ENCODE measurements around the gene PPP1R12B. TPM values are rescaled to one million over a fixed set of nuclear protein-coding genes. Genes with fewer than 3 reads are reported as not detected.

The PPP1R12B gene
- total RNA-seq, 4 donors from 2014 or later: 68.1 to 153 (median 116) TPM

DNA sequence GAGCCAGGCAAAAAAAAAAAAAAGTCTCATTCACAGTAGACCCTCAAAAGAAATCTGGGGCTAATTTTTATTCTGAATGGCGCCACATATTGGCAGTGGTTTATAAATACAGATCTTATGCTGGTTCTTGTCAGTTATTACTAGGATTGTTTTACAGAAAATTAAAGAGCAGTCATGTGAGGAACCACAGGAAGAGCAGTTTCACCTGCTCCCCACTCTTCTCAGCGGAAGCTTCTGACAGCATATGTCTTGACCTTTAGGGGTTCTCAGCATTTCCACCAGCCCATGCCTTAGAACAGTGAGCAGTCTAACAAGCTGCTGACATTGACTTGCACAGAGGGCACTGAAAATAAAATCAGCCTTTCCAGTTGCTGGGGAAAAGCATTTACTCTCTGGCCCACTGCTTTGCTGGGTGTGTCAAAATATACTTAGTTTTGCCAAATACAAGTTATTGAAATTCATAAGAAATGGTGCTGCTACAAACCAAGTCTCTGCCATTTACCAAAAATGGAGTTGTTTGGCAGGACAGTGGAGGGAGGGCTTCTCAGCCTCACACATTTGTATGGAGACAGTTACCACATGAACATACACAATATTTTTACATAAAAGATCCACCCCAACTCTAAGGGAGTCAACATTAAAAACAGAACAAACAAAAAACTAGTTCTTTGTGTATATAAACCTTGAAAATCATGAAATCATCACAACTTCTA, 217.5 kb downstream of the PPP1R12B start:
- no peak for TF ChIP-seq POLR2A (IDR thresholded peaks at IDR 0.05)
- no peak for TF ChIP-seq EP300 (IDR thresholded peaks at IDR 0.05)
- TF ChIP-seq, protein P1, sequence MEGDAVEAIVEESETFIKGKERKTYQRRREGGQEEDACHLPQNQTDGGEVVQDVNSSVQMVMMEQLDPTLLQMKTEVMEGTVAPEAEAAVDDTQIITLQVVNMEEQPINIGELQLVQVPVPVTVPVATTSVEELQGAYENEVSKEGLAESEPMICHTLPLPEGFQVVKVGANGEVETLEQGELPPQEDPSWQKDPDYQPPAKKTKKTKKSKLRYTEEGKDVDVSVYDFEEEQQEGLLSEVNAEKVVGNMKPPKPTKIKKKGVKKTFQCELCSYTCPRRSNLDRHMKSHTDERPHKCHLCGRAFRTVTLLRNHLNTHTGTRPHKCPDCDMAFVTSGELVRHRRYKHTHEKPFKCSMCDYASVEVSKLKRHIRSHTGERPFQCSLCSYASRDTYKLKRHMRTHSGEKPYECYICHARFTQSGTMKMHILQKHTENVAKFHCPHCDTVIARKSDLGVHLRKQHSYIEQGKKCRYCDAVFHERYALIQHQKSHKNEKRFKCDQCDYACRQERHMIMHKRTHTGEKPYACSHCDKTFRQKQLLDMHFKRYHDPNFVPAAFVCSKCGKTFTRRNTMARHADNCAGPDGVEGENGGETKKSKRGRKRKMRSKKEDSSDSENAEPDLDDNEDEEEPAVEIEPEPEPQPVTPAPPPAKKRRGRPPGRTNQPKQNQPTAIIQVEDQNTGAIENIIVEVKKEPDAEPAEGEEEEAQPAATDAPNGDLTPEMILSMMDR (IDR thresholded peaks at IDR 0.05): no peak
- Histone ChIP-seq H3K4me1 (peaks cover 0 to 95% (median 28%) of the 10 kb centered on the region in 4 donors), H3K27ac (peak overlapping the region in 3 of 4 donors; percentile 36 to 81 (median 71))

DNA sequence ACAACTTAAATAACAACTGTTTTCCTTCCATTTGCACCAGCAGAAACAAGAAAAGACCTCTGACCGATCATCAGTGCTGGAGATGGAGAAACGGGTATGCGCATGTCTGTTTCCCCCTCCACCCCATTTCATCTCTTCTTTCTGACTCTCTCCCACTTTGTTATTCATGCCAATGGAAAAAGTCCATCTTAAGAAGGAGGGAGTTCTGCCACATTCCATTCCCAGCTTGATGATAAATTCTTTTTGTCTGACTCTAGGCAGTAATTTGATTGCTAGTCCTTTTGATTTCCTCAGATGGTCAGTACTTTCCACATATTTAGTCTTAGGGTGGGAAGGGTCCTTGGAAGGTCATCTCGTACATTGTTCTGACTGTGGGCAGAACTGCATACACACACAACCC, 219.2 kb downstream of the PPP1R12B start:
- WGBS, 2 donors: 30 to 38% methylated on average over 4 of the region's 4 CpGs
- peaks cover 0 to 94% (median 26%) of the 10 kb centered on the region in 4 donors for H3K4me1 ChIP-seq
- H3K27ac ChIP-seq: peak overlapping the region in 3 of 4 donors; percentile 25 to 81 (median 71)

More for the DNA sequence above, 217.5 kb downstream of the PPP1R12B start:
- H3K36me3 ChIP-seq: peaks cover 0 to 32% (median 0%) of the 10 kb centered on the region in 3 donors
- H3K4me3 ChIP-seq: no peak overlapping the region
- H3K27me3 ChIP-seq: no peaks in the 10 kb centered on the region
- WGBS, 2 donors: 59 to 60% methylated on average over 2 of the region's 2 CpGs
- H3K9me3 ChIP-seq: no peaks in the 10 kb centered on the region
- DNase-seq (ENCODE audit: low spot score in 2 of 2): no peak

GRCh38 chr1:202568410-202568809, 219.9 kb downstream of the PPP1R12B start:
- DNase-seq (ENCODE audit: low spot score in 2 of 2): no peak
- H3K36me3 ChIP-seq: peaks cover 0 to 38% (median 0%) of the 10 kb centered on the region in 3 donors
- no peak overlapping the region for H3K4me3 ChIP-seq
- WGBS, 2 donors: 30 to 48% methylated on average over 2 of the region's 2 CpGs
- peaks cover 0 to 93% (median 26%) of the 10 kb centered on the region in 4 donors for H3K4me1 ChIP-seq
- no peaks in the 10 kb centered on the region for H3K9me3 ChIP-seq
- H3K27ac ChIP-seq: peak overlapping the region in 3 of 4 donors; percentile 25 to 81 (median 71)
- TF ChIP-seq, protein P1 (IDR thresholded peaks at IDR 0.05): no peak
- TF ChIP-seq POLR2A (IDR thresholded peaks at IDR 0.05) (no peak), EP300 (IDR thresholded peaks at IDR 0.05) (no peak)
- H3K27me3 ChIP-seq: no peaks in the 10 kb centered on the region

More for the DNA sequence above, 219.2 kb downstream of the PPP1R12B start:
- H3K27me3 ChIP-seq: no peaks in the 10 kb centered on the region
- TF ChIP-seq EP300 (IDR thresholded peaks at IDR 0.05) (no peak), POLR2A (IDR thresholded peaks at IDR 0.05) (no peak)
- TF ChIP-seq, protein P1 (IDR thresholded peaks at IDR 0.05): no peak
- H3K9me3 ChIP-seq: no peaks in the 10 kb centered on the region
- peaks cover 0 to 36% (median 0%) of the 10 kb centered on the region in 3 donors for H3K36me3 ChIP-seq
- no peak for DNase-seq (ENCODE audit: low spot score in 2 of 2)
- H3K4me3 ChIP-seq: no peak overlapping the region

- TF ChIP-seq POLR2A (IDR thresholded peaks at IDR 0.05) (no peak), EP300 (IDR thresholded peaks at IDR 0.05) (no peak)
- TF ChIP-seq, protein P1 (IDR thresholded peaks at IDR 0.05): no peak
- Histone ChIP-seq H3K36me3 (peaks cover 0 to 41% (median 0%) of the 10 kb centered on the region in 3 donors), H3K4me1 (peaks cover 0 to 92% (median 26%) of the 10 kb centered on the region in 4 donors), H3K27ac (peak overlapping the region in 2 of 4 donors; percentile 71 to 81), H3K27me3 (no peaks in the 10 kb centered on the region), H3K4me3 (no peak overlapping the region), H3K9me3 (no peaks in the 10 kb centered on the region)
- no peak for DNase-seq (ENCODE audit: low spot score in 2 of 2)
- 39% methylated on average over 4 of the region's 4 CpGs for WGBS, 2 donors
Measured at GRCh38 chr1:202568826-202569225, 220.3 kb downstream of the PPP1R12B start.
